K562 (cell line): Measurements from ENCODE around the gene MLLT6. TPM values are rescaled to one million over a fixed set of nuclear protein-coding genes. Genes with fewer than 3 reads are reported as not detected.

Experiments
- ARID3B ChIP-seq: fragments of 250-450 bp; sonication (Bioruptor Pico); IDR thresholded peaks from 2 replicates; pipeline ENCODE4 v1.4.0; 2020; ENCODE audit warnings: borderline replicate concordance
- CBFA2T3 ChIP-seq: fragments of 450-650 bp; IDR thresholded peaks from 2 replicates; pipeline ENCODE4 v1.6.1; 2017
- CREBBP ChIP-seq: IDR thresholded peaks from one replicate; pipeline ENCODE4 v1.6.1; 2012; ENCODE audit warnings: low read depth, mild to moderate bottlenecking, control low read depth, inconsistent platforms, low read length
- ELK1 ChIP-seq: sonication (generic); formaldehyde crosslinking; IDR thresholded peaks from 2 replicates; pipeline ENCODE4 v1.8.1; 2022; ENCODE audit warnings: missing genetic modification reagents
- HMG20B ChIP-seq: fragments of 250-450 bp; sonication (Bioruptor Pico); IDR thresholded peaks from 2 replicates; pipeline ENCODE4 v1.5.0; 2021; ENCODE audit warnings: mild to moderate bottlenecking
- KLF6 ChIP-seq: fragments of 250-450 bp; sonication (Bioruptor Pico); IDR thresholded peaks from 2 replicates; pipeline ENCODE4 v1.4.0; 2020; ENCODE audit warnings: mild to moderate bottlenecking, moderate library complexity, borderline replicate concordance
- MBD2 ChIP-seq: sonication (generic); IDR thresholded peaks from 2 replicates; pipeline ENCODE4 v1.6.1; 2016; ENCODE audit warnings: low read depth, borderline replicate concordance
- MEF2A ChIP-seq: IDR thresholded peaks from 2 replicates; pipeline ENCODE4 v1.6.1; 2011; ENCODE audit warnings: low read depth, mild to moderate bottlenecking, low read length, moderate library complexity; ENCODE audit not compliant: control insufficient read depth
- RBBP5 ChIP-seq: fragments of 200-600 bp; sonication (generic); IDR thresholded peaks from 2 replicates; pipeline ENCODE4 v1.6.1; 2012; ENCODE audit warnings: borderline replicate concordance, mild to moderate bottlenecking, low read length, control low read depth, inconsistent platforms; ENCODE audit not compliant: insufficient read depth, poor library complexity, severe bottlenecking
- SAFB2 ChIP-seq: fragments of 200-400 bp; formaldehyde crosslinking; IDR thresholded peaks from 2 replicates; pipeline ENCODE4 v1.6.1; 2018; ENCODE audit warnings: borderline replicate concordance, low read length, low read depth, moderate library complexity; ENCODE audit not compliant: severe bottlenecking
- TAF9B ChIP-seq: fragments of 450-650 bp; IDR thresholded peaks from 2 replicates; pipeline ENCODE4 v1.6.1; 2018; ENCODE audit warnings: mild to moderate bottlenecking; ENCODE audit not compliant: partially characterized antibody
- TEAD1 ChIP-seq, 2 experiments: fragments of 450-650 bp in 1 of 2; sonication (generic) in 1 of 2; formaldehyde crosslinking; IDR thresholded peaks; 2 replicates each; pipeline versions ENCODE4 v1.4.0 to v1.8.0; 2020 to 2022; ENCODE audit warnings: mild to moderate bottlenecking in 2 of 2, missing genetic modification reagents in 1 of 2
- ZFPM2 ChIP-seq: fragments of 250-450 bp; sonication (Bioruptor Pico); IDR thresholded peaks from 2 replicates; pipeline ENCODE4 v1.5.1; 2022; ENCODE audit warnings: mild to moderate bottlenecking
- ZNF224 ChIP-seq: sonication (generic); formaldehyde crosslinking; IDR thresholded peaks from 2 replicates; pipeline ENCODE4 v1.8.0; 2022; ENCODE audit warnings: mild to moderate bottlenecking, missing genetic modification reagents
- ZNF507 ChIP-seq: conservative IDR thresholded peaks from 2 replicates; pipeline ENCODE4 v1.6.1; 2017; ENCODE audit warnings: missing genetic modification characterization, missing compliant biosample characterization
- polyA plus RNA-seq, 8 experiments: library from polyadenylated mRNA; depleted of rRNA in 4 of 8; stranded (reverse) in 5 of 8; unstranded in 3 of 8; fragments of >200 nt; fragmentation: Nextera tagmentation in 2 of 8; fragmentation: Illumina TruSeq in 1 of 8; extraction: Ambion mirVana in 2 of 8; extraction: Trizol in 1 of 8; gene quantifications; 2 replicates each; pipeline versions ENCODE4 v1.2.1 to v1.2.3, GENCODE V29; 2011 to 2014; ENCODE audit warnings: inconsistent platforms in 1 of 8, missing spikeins in 1 of 8
- total RNA-seq, 7 experiments: library from RNA; depleted of rRNA in 6 of 7; stranded (reverse); fragments of >200 nt in 6 of 7; fragmentation: Illumina TruSeq in 2 of 7; extraction: Trizol in 2 of 7; gene quantifications; 2 replicates each; pipeline versions ENCODE4 v1.2.1 to v1.2.3, GENCODE V29; 2011 to 2021; ENCODE audit warnings: low replicate concordance in 1 of 7
- TF ChIP-seq, protein P1 (sequence below): fragments of 450-650 bp; conservative IDR thresholded peaks from 2 replicates; pipeline ENCODE4 v1.6.1; 2016; ENCODE audit warnings: missing genetic modification characterization, low read depth, mild to moderate bottlenecking, missing compliant biosample characterization, moderate library complexity

MLLT6 gene
- total and polyA plus RNA-seq, 9 of the 15 experiments (the other 6 are each of a cell fraction or from before 2014, with no cell fraction given), result 3.1 to 71.7 (median 30.0) TPM

DNA sequence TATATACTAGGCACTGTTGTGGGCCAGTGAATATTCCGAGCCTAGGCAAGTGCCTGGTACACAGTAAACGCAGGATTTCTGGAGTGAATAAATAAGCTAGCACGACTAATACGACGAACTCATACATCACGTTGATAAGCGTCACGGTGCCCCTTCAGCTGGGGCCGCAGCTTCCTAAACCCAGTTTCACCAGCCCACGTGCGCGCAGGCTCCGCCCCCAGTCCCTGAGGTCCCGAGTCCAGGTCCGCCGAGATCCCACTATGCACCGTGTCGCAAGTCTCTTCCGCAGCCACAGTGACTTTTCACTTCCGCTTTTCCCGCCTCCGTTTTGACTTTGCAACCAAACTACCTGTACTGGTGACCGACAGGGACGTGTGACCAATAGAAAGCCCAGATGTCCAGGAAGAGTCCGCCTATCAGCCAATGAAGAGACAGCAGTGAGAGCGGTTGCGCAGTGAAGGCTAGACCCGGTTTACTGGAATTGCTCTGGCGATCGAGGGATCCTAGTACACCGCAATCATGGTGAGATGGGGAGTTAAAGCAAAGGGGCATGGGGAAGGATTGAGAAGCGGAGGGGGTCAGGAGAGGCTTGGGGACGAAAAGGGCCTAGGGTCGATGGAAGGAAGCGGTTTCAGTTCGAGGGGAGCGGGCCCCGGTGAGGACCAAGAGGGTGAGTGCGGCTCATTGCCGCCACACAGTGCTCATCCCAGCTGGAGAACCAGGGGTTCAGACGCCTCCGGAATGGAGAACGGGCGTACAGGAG is 47.4 kb downstream of the MLLT6 start, which contains the start of gene PSMB3 (continued):
- TF ChIP-seq ELK1 (CRISPR knock-in tag) (no peak), ZFPM2 (no peak), CBFA2T3 (no peak), TEAD1 (CRISPR knock-in tag; IDR thresholded peaks at IDR 0.05) (0 out of 4 replicates have a peak, but pooled peaks of 1 of the 2 experiments have one; percentile 35), ZNF507 (tag) (no peak), MEF2A (no peak), MBD2 (peak; percentile 98), HMG20B (CRISPR knock-in tag) (no peak), TAF9B (peak; percentile 78), ZNF224 (CRISPR knock-in tag) (no peak), KLF6 (CRISPR knock-in tag) (0 out of 2 replicates have a peak, but pooled peaks have one; percentile 20), RBBP5 (peak; percentile 61), ARID3B (CRISPR knock-in tag) (no peak), CREBBP (no peak), SAFB2 (no peak)
- TF ChIP-seq, protein P1, sequence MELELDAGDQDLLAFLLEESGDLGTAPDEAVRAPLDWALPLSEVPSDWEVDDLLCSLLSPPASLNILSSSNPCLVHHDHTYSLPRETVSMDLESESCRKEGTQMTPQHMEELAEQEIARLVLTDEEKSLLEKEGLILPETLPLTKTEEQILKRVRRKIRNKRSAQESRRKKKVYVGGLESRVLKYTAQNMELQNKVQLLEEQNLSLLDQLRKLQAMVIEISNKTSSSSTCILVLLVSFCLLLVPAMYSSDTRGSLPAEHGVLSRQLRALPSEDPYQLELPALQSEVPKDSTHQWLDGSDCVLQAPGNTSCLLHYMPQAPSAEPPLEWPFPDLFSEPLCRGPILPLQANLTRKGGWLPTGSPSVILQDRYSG (tag), result no peak
